ENCODE data around the gene OLFM1. TPM values are rescaled to one million over a fixed set of nuclear protein-coding genes. Genes with fewer than 3 reads are reported as not detected.

The OLFM1 gene
- total and polyA plus RNA-seq, 3 experiments from 2014 or later: not detected

DNA sequence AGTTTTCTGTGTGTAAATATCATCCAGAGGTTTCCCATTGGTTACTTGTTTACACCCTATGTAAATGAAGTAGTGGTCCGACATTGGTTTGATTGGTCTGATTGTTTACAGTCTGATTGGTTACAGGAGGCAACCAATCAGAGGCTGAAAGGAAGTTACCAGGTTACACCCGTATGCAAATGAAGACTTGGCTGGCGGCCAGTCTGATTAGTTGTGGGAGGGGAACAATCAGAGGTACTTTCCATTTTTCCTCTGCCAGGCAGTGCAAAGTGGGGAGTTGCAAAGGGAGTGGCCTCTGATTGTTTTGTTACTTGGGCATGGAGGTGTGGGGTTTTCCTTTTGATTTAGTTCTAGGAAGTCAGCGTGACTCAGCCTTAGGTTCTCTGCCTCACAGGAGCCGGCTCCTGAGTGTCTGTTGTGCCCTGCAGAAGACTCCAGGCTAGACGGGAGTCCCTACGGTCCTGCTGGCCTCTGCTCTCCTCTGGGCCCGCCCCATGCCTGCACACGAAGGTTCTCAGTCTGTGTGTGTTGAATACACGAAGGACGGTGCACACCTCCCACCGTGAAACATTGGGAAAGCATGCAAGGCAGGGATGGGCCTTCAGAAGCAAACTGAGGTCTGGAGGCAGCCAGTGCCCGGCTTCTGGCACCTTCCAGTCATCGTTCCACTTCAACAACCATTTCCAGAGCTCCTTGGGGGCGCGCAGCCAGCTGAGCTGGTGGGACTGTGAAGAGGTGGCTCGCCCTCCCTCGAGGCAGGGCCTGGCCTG, 42.9 kb downstream of the OLFM1 start:
- no peak overlapping the region for H3K27ac ChIP-seq (ENCODE audit: low read depth, low read length)
- H3K4me1 ChIP-seq (ENCODE audit: insufficient read depth, low read length): no peaks in the 10 kb centered on the region
- no peaks in the 10 kb centered on the region for H3K36me3 Mint-ChIP-seq
- no peak for DNase-seq
- H3K27ac Mint-ChIP-seq: no peak overlapping the region
- no peaks in the 10 kb centered on the region for H3K36me3 ChIP-seq (ENCODE audit: insufficient read depth, low read length)
- H3K4me3 ChIP-seq (ENCODE audit: low read length): no peak overlapping the region
- H3K9me3 ChIP-seq (ENCODE audit: low read length): no peaks in the 10 kb centered on the region
- H3K27me3 ChIP-seq (ENCODE audit: insufficient read depth, low read length, poor library complexity, severe bottlenecking): no peaks in the 10 kb centered on the region
- CTCF ChIA-PET: no interaction called here
- peaks cover 0 to 4% (median 2%) of the 10 kb centered on the region in 5 donors for H3K9me3 Mint-ChIP-seq
- no peaks in the 10 kb centered on the region for H3K4me1 Mint-ChIP-seq
- peaks cover 6 to 15% of the 10 kb centered on the region in 2 donors for H3K27me3 Mint-ChIP-seq
- POLR2A ChIA-PET: no interaction called here
- no peak overlapping the region for H3K4me3 Mint-ChIP-seq

DNA sequence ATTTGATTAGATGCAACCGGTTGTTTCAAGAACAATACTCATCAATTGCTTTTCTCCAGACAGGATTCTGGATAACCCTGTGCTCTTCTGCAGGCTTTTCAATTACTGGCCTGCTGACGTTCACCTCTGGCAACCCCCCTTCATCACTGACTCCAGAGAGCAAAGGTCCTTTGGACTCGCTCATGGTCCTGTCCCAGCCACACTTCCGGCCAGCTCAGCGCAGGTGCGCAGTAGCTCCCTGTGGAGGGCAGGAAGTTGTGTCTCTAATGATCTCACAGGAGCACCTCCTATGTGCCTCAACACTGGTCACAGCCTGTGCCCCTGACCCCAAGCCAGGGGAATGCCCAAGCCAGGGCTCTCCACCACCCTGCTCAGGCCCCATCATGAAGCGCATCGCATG, 44.0 kb downstream of the OLFM1 start:
- no peaks in the 10 kb centered on the region for H3K36me3 ChIP-seq (ENCODE audit: insufficient read depth, low read length)
- Mint-ChIP-seq H3K4me1 (no peaks in the 10 kb centered on the region), H3K36me3 (no peaks in the 10 kb centered on the region), H3K4me3 (no peak overlapping the region), H3K9me3 (peaks cover 0 to 3% (median 2%) of the 10 kb centered on the region in 5 donors), H3K27ac (no peak overlapping the region), H3K27me3 (peaks cover 6 to 15% of the 10 kb centered on the region in 2 donors)
- ChIA-PET CTCF (no interaction called here), POLR2A (no interaction called here)
- DNase-seq: no peak
- H3K9me3 ChIP-seq (ENCODE audit: low read length): no peaks in the 10 kb centered on the region
- no peak overlapping the region for H3K27ac ChIP-seq (ENCODE audit: low read depth, low read length)
- no peaks in the 10 kb centered on the region for H3K27me3 ChIP-seq (ENCODE audit: insufficient read depth, low read length, poor library complexity, severe bottlenecking)
- H3K4me1 ChIP-seq (ENCODE audit: insufficient read depth, low read length): no peaks in the 10 kb centered on the region
- no peak overlapping the region for H3K4me3 ChIP-seq (ENCODE audit: low read length)

DNA sequence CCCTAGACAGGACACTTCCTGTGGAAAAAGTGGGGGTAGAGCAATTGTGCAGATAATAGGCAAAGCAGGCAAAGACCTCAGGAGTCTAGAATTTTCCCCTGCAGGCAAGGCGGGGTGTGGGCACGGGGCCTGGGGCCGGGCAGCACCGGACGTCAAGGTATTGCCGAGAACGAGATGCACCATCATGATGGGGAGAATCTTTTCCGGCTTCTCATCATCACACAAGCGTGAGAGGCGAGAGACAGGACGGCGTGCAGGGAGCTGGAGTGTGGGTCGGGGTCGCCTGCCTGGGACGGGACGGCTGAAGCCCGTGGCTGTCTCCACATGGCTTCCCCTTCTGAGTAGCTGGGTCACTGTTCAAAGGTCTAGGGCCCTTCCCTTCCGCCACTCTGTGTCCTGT, 44.5 kb downstream of the OLFM1 start:
- Mint-ChIP-seq H3K27me3 (peaks cover 6 to 19% of the 10 kb centered on the region in 2 donors), H3K4me3 (no peak overlapping the region), H3K36me3 (no peaks in the 10 kb centered on the region), H3K4me1 (no peaks in the 10 kb centered on the region), H3K9me3 (peaks cover 0 to 5% (median 2%) of the 10 kb centered on the region in 5 donors), H3K27ac (no peak overlapping the region)
- H3K27ac ChIP-seq (ENCODE audit: low read depth, low read length): no peak overlapping the region
- no peak for DNase-seq
- no peaks in the 10 kb centered on the region for H3K36me3 ChIP-seq (ENCODE audit: insufficient read depth, low read length)
- POLR2A ChIA-PET: no interaction called here
- CTCF ChIA-PET: no interaction called here
- no peaks in the 10 kb centered on the region for H3K4me1 ChIP-seq (ENCODE audit: insufficient read depth, low read length)
- H3K27me3 ChIP-seq (ENCODE audit: insufficient read depth, low read length, poor library complexity, severe bottlenecking): no peaks in the 10 kb centered on the region
- H3K9me3 ChIP-seq (ENCODE audit: low read length): no peaks in the 10 kb centered on the region
- no peak overlapping the region for H3K4me3 ChIP-seq (ENCODE audit: low read length)

DNA sequence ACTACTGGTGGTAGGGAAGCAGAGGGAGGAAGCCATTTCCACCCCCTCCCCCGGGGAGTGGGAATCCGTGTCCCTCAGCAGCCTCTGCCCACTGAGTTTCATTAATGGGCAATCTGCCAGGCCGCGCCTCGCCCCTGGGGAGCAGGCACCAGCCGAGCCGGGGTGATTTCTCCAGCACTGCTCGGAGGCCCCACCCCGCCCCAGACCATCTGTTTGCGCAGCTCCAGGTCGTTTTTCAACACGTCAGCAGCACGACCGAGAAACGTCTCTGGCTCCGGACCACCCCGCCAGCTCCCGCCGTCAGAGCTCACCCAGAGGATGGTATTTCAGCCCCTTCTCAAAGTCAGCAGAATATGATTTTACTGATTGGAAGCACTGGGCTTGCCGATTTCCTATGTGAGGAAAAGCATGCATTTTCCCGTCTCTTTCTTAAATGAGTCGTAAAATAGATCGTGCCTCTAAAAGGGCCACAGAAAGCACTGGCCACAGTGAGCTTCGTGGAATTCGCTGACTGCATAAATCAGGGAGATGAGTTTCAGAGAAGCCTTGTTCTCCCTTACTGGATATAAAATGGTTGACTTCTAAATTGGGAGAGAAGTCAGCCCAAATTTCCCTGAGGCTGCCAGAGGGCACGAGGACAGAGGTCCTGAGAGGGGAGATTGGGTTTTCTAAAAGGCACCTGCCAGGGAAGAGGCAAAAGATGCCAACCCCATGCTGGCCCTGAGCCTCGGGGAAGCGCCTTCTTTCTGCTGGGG, 47.0 kb downstream of the OLFM1 start:
- H3K36me3 Mint-ChIP-seq: no peaks in the 10 kb centered on the region
- peaks cover 4 to 15% of the 10 kb centered on the region in 2 donors for H3K27me3 Mint-ChIP-seq
- no peaks in the 10 kb centered on the region for H3K9me3 ChIP-seq (ENCODE audit: low read length)

DNA sequence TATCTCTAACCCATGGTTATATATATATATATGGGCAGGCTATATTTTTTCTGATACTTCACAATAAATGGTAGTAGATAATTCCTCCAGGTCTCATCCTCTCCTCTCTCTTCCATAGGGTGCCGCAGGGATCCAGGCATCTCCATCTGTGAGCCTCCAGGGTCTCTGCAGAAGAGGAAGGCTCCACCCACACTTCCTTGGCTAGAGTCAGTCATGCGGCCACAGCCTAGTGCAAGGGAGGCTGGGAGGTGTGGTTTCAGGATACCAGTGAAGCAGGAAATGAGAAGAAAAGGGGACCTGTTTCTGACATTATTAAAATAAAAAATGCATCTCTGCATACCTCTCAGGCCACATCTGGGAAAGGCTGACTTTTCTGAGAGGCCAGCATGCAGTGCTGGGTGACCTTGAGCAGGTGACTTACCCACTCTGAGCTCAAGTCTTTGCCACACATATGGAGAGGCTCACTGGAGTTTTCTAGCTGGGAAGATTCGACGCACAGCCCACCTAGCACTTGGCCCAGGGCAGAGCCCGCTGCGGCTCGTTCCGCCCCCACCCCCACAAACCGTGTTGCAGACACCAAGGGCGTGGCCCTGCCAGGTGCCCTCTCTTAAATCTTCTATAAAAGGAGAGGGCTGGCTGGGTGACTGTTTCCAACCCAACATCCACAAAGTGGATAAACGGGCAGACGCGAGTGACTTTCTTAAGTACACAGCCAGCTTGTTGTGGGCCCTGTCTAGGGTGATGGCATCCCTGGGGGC, 47.9 kb downstream of the OLFM1 start:
- Mint-ChIP-seq H3K27me3 (peaks cover 4 to 15% of the 10 kb centered on the region in 2 donors), H3K27ac (peak overlapping the region in 1 of 8 donors; percentile 21), H3K9me3 (peaks cover 0 to 5% (median 0%) of the 10 kb centered on the region in 5 donors), H3K4me3 (no peak overlapping the region), H3K4me1 (no peaks in the 10 kb centered on the region), H3K36me3 (no peaks in the 10 kb centered on the region)
- POLR2A ChIA-PET: no interaction called here
- no peaks in the 10 kb centered on the region for H3K9me3 ChIP-seq (ENCODE audit: low read length)
- H3K36me3 ChIP-seq (ENCODE audit: insufficient read depth, low read length): no peaks in the 10 kb centered on the region
- H3K4me1 ChIP-seq (ENCODE audit: insufficient read depth, low read length): no peaks in the 10 kb centered on the region
- DNase-seq: no peak
- no peak overlapping the region for H3K4me3 ChIP-seq (ENCODE audit: low read length)
- H3K27ac ChIP-seq (ENCODE audit: low read depth, low read length): no peak overlapping the region
- H3K27me3 ChIP-seq (ENCODE audit: insufficient read depth, low read length, poor library complexity, severe bottlenecking): no peaks in the 10 kb centered on the region
- CTCF ChIA-PET: no interaction called here

More for the DNA sequence above, 47.0 kb downstream of the OLFM1 start:
- Mint-ChIP-seq H3K4me1 (no peaks in the 10 kb centered on the region), H3K27ac (no peak overlapping the region), H3K9me3 (peaks cover 0 to 5% (median 2%) of the 10 kb centered on the region in 5 donors), H3K4me3 (no peak overlapping the region)
- POLR2A ChIA-PET: no interaction called here
- Histone ChIP-seq H3K36me3 (ENCODE audit: insufficient read depth, low read length) (no peaks in the 10 kb centered on the region), H3K4me1 (ENCODE audit: insufficient read depth, low read length) (no peaks in the 10 kb centered on the region), H3K4me3 (ENCODE audit: low read length) (no peak overlapping the region), H3K27ac (ENCODE audit: low read depth, low read length) (no peak overlapping the region), H3K27me3 (ENCODE audit: insufficient read depth, low read length, poor library complexity, severe bottlenecking) (no peaks in the 10 kb centered on the region)
- no peak for DNase-seq
- CTCF ChIA-PET: no interaction called here

DNA sequence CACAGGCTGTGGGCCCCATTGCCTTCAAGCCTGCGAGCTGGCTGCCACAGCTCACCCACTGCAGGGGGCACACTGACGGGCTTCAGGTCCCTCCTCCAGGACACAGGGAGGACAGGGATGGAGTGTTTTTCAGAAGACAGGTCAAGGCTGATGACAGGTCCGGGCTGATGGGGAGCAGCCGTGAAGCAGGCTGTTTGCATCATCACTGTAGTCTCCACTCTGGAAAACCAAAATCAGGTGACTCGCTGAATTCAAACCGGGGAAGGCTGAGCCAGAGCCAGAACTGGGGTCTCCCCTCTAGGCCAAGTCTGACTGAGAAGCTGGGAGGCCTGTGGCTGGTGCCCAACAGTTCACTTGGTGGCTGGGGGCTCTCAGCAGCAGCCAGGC, 48.5 kb downstream of the OLFM1 start:
- no peak overlapping the region for H3K4me3 Mint-ChIP-seq
- Histone ChIP-seq H3K4me3 (ENCODE audit: low read length) (no peak overlapping the region), H3K36me3 (ENCODE audit: insufficient read depth, low read length) (no peaks in the 10 kb centered on the region), H3K27me3 (ENCODE audit: insufficient read depth, low read length, poor library complexity, severe bottlenecking) (no peaks in the 10 kb centered on the region), H3K27ac (ENCODE audit: low read depth, low read length) (no peak overlapping the region), H3K9me3 (ENCODE audit: low read length) (no peaks in the 10 kb centered on the region), H3K4me1 (ENCODE audit: insufficient read depth, low read length) (no peaks in the 10 kb centered on the region)
- no peaks in the 10 kb centered on the region for H3K36me3 Mint-ChIP-seq
- no peak for DNase-seq
- POLR2A ChIA-PET: no interaction called here
- H3K9me3 Mint-ChIP-seq: peaks cover 0 to 5% (median 0%) of the 10 kb centered on the region in 5 donors
- H3K27me3 Mint-ChIP-seq: peaks cover 4 to 15% of the 10 kb centered on the region in 2 donors
- no peak overlapping the region for H3K27ac Mint-ChIP-seq
- CTCF ChIA-PET: no interaction called here
- no peaks in the 10 kb centered on the region for H3K4me1 Mint-ChIP-seq

DNA sequence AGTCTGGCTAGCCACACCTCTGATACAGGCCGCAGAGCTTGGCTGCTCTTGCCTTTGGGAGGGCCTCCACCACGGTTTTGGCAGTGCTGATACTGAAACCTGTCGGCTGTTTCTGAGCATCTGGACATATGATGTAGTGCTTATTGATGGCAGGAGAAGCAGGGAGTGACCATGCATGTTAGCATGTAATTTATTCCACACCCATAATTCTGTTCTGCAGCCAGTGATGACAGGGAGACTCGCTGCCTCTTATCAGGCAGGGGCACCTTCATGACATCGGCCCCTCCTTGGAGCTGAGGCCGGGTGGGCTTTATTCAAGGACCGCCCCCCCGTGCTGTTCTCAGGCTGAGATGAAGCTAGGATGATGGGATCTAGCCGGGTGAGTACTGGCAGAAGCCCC, 49.0 kb downstream of the OLFM1 start:
- no peak for DNase-seq
- Mint-ChIP-seq H3K27ac (no peak overlapping the region), H3K36me3 (no peaks in the 10 kb centered on the region), H3K4me3 (no peak overlapping the region), H3K27me3 (peaks cover 4 to 15% of the 10 kb centered on the region in 2 donors), H3K9me3 (peaks cover 0 to 4% (median 0%) of the 10 kb centered on the region in 5 donors), H3K4me1 (no peaks in the 10 kb centered on the region)
- H3K4me3 ChIP-seq (ENCODE audit: low read length): no peak overlapping the region
- H3K36me3 ChIP-seq (ENCODE audit: insufficient read depth, low read length): no peaks in the 10 kb centered on the region
- H3K27ac ChIP-seq (ENCODE audit: low read depth, low read length): no peak overlapping the region
- no peaks in the 10 kb centered on the region for H3K4me1 ChIP-seq (ENCODE audit: insufficient read depth, low read length)
- ChIA-PET CTCF (no interaction called here), POLR2A (no interaction called here)
- H3K27me3 ChIP-seq (ENCODE audit: insufficient read depth, low read length, poor library complexity, severe bottlenecking): no peaks in the 10 kb centered on the region
- H3K9me3 ChIP-seq (ENCODE audit: low read length): no peaks in the 10 kb centered on the region
